Lung (tissue), 12 donors: Measurements from ENCODE around the gene NSD1. TPM values are rescaled to one million over a fixed set of nuclear protein-coding genes. Genes with fewer than 3 reads are reported as not detected.

Source experiments
- ATAC-seq: fragments of 200-7000 bp; cut with Tn5 transposase; one replicate; pipeline ENCODE4 v1.9.1; 2020; ENCODE audit warnings: moderate number of reproducible peaks; ENCODE audit not compliant: insufficient read depth, low FRiP score
- DNase-seq, 3 donors: peaks; one replicate each; pipeline ENCODE4 v3.0.0-alpha.2; 2013 to 2017
- H3K27ac ChIP-seq, 2 donors: one replicate each; pipeline ENCODE4 v1.5.1; 2013; ENCODE audit warnings: mild to moderate bottlenecking in 2 of 2, moderate library complexity in 2 of 2, control low read depth in 1 of 2, inconsistent platforms in 1 of 2, low read depth in 1 of 2, low read length in 1 of 2
- H3K27me3 ChIP-seq, 3 donors: one replicate each; pipeline ENCODE4 v1.5.1; 2013; ENCODE audit warnings: low read length in 2 of 3; ENCODE audit not compliant: control insufficient read depth in 3 of 3, insufficient read depth in 3 of 3
- H3K36me3 ChIP-seq, 4 donors: one replicate each; pipeline ENCODE4 v1.5.1; 2013; ENCODE audit warnings: low read length in 4 of 4, mild to moderate bottlenecking in 1 of 4, moderate library complexity in 1 of 4; ENCODE audit not compliant: control insufficient read depth in 4 of 4, insufficient read depth in 4 of 4
- H3K4me1 ChIP-seq, 5 donors: one replicate each; pipeline ENCODE4 v1.5.1; 2013; ENCODE audit warnings: low read length in 5 of 5, mild to moderate bottlenecking in 2 of 5, moderate library complexity in 1 of 5; ENCODE audit not compliant: control insufficient read depth in 5 of 5, insufficient read depth in 5 of 5
- H3K4me3 ChIP-seq: one replicate; pipeline ENCODE4 v1.5.1; 2013; ENCODE audit warnings: mild to moderate bottlenecking, control low read depth, moderate library complexity
- H3K9ac ChIP-seq, 2 donors: one replicate each; pipeline ENCODE4 v1.5.1; 2013; ENCODE audit warnings: low read length in 2 of 2, control low read depth in 1 of 2; ENCODE audit not compliant: insufficient read depth in 1 of 2
- H3K9me3 ChIP-seq, 4 donors: one replicate each; pipeline ENCODE4 v1.5.1; 2013; ENCODE audit warnings: low read length in 3 of 4, mild to moderate bottlenecking in 1 of 4, moderate library complexity in 1 of 4; ENCODE audit not compliant: control insufficient read depth in 4 of 4, insufficient read depth in 3 of 4
- CTCF ChIP-seq: IDR thresholded peaks from 2 replicates; pipeline ENCODE4 v1.5.1; 2012; ENCODE audit warnings: mild to moderate bottlenecking; ENCODE audit errors: control extremely low read depth, extremely low read depth
- WGBS, 2 donors: extraction: QIAGEN DNeasy Blood & Tissue Kit; methylation state at CpG; one replicate each; pipeline ENCODE4 v1.1.7; 2013; 5-methylcytosine and 5-hydroxymethylcytosine counted together
- polyA plus RNA-seq, 2 donors: library from polyadenylated mRNA; stranded (reverse); fragments of 200-250 nt; gene quantifications; one replicate each; pipeline ENCODE4 v1.2.1, GENCODE V29; 2013
- total RNA-seq, 2 donors: library from RNA; depleted of rRNA in 1 of 2; stranded (reverse); fragments of >200 nt in 1 of 2; gene quantifications; one replicate each; pipeline ENCODE4 v1.2.1, GENCODE V29; 2014 to 2021
- donor health status: control.
- donor health status: control.
- donor health status: Bipolar disorder and iron deficiency.
- donor health status: healthy.
- donor health status: DM: yes; HTN: yes; CAD: no.

Gene NSD1
- total and polyA plus RNA-seq, 4 donors = 8.0 to 81.7 (median 43.2) TPM

- WGBS, 2 donors = 97% methylated on average over 9 of the region's 9 CpGs
- H3K4me1 ChIP-seq = no peaks in the 10 kb centered on the region
- DNase-seq = no peak
- no peak overlapping the region for H3K9ac ChIP-seq
- H3K4me3 ChIP-seq = no peak overlapping the region
- H3K9me3 ChIP-seq = no peaks in the 10 kb centered on the region
- ATAC-seq = no peak
- H3K27ac ChIP-seq = no peak overlapping the region
- H3K27me3 ChIP-seq = no peaks in the 10 kb centered on the region
- H3K36me3 ChIP-seq = peaks cover 5 to 22% (median 16%) of the 10 kb centered on the region in 4 donors
- no peak for TF ChIP-seq CTCF
Observed at GRCh38 chr5:177195307-177195952, 61.9 kb downstream of the NSD1 start.

- 82 to 91% methylated on average over 5 of the region's 5 CpGs for WGBS, 2 donors
- Histone ChIP-seq H3K4me3 (no peak overlapping the region), H3K9me3 (no peaks in the 10 kb centered on the region), H3K36me3 (peaks cover 4 to 23% (median 16%) of the 10 kb centered on the region in 4 donors), H3K27me3 (no peaks in the 10 kb centered on the region), H3K4me1 (no peaks in the 10 kb centered on the region), H3K27ac (no peak overlapping the region), H3K9ac (no peak overlapping the region)
- no peak for TF ChIP-seq CTCF
- ATAC-seq = no peak
- DNase-seq = no peak
Observed at GRCh38 chr5:177198738-177199137, 65.2 kb downstream of the NSD1 start.

GRCh38 chr5:177204281-177204680 is 70.7 kb downstream of the NSD1 start:
- no peak for DNase-seq
- Histone ChIP-seq H3K4me3 (no peak overlapping the region), H3K27ac (no peak overlapping the region), H3K9ac (no peak overlapping the region), H3K4me1 (no peaks in the 10 kb centered on the region), H3K36me3 (peaks cover 13 to 24% (median 16%) of the 10 kb centered on the region in 4 donors), H3K27me3 (no peaks in the 10 kb centered on the region), H3K9me3 (no peaks in the 10 kb centered on the region)
- ATAC-seq = no peak
- 96 to 97% methylated on average over 9 of the region's 9 CpGs for WGBS, 2 donors
- TF ChIP-seq CTCF = no peak

GRCh38 chr5:177209610-177210009 is 76.0 kb downstream of the NSD1 start:
- 86 to 92% methylated on average over 4 of the region's 4 CpGs for WGBS, 2 donors
- H3K36me3 ChIP-seq = peaks cover 21 to 43% (median 25%) of the 10 kb centered on the region in 4 donors

More at GRCh38 chr5:177209610-177210009, 76.0 kb downstream of the NSD1 start:
- no peaks in the 10 kb centered on the region for H3K4me1 ChIP-seq
- no peaks in the 10 kb centered on the region for H3K9me3 ChIP-seq
- no peak for TF ChIP-seq CTCF
- H3K27ac ChIP-seq = no peak overlapping the region
- ATAC-seq = no peak
- no peak overlapping the region for H3K4me3 ChIP-seq
- no peak overlapping the region for H3K9ac ChIP-seq
- DNase-seq = no peak
- no peaks in the 10 kb centered on the region for H3K27me3 ChIP-seq
